H9 (cell line): ENCODE data around the gene RAD51. TPM values are rescaled to one million over a fixed set of nuclear protein-coding genes. Genes with fewer than 3 reads are reported as not detected.

Experiments
- DNase-seq: peaks from one replicate; pipeline ENCODE4 v3.0.0-alpha.2; 2017
- H2AFZ ChIP-seq: one replicate; pipeline ENCODE4 v1.6.1; 2013; ENCODE audit warnings: mild to moderate bottlenecking, low read length, control low read depth, moderate library complexity
- H2AK5ac ChIP-seq: 2 replicates; pipeline ENCODE4 v1.6.1; 2013; ENCODE audit warnings: low read length, control low read depth, mixed read lengths; ENCODE audit not compliant: insufficient read length
- H2BK120ac ChIP-seq: one replicate; pipeline ENCODE4 v1.6.1; 2013; ENCODE audit warnings: low read depth, mild to moderate bottlenecking, low read length, control low read depth, inconsistent platforms; ENCODE audit not compliant: poor library complexity, severe bottlenecking
- H2BK12ac ChIP-seq: 2 replicates; pipeline ENCODE4 v1.6.1; 2013; ENCODE audit warnings: low read length, control low read depth, mixed read lengths, low read depth; ENCODE audit not compliant: insufficient read length
- H2BK15ac ChIP-seq: 2 replicates; pipeline ENCODE4 v1.6.1; 2013; ENCODE audit warnings: low read depth, low read length, control low read depth
- H2BK20ac ChIP-seq: one replicate; pipeline ENCODE4 v1.6.1; 2013; ENCODE audit warnings: low read depth, mild to moderate bottlenecking, low read length, control low read depth, inconsistent platforms; ENCODE audit not compliant: poor library complexity, severe bottlenecking
- H2BK5ac ChIP-seq: 2 replicates; pipeline ENCODE4 v1.6.1; 2013; ENCODE audit warnings: low read length, control low read depth, mixed read lengths; ENCODE audit not compliant: insufficient read length
- H3K14ac ChIP-seq: 2 replicates; pipeline ENCODE4 v1.6.1; 2013; ENCODE audit warnings: low read length, control low read depth; ENCODE audit not compliant: insufficient read depth
- H3K18ac ChIP-seq: 2 replicates; pipeline ENCODE4 v1.6.1; 2013; ENCODE audit warnings: low read depth, mild to moderate bottlenecking, mixed read lengths, low read length, control low read depth; ENCODE audit not compliant: insufficient read length
- H3K23ac ChIP-seq: 2 replicates; pipeline ENCODE4 v1.6.1; 2013; ENCODE audit warnings: low read length, control low read depth, mixed read lengths, low read depth; ENCODE audit not compliant: insufficient read length
- H3K23me2 ChIP-seq: 2 replicates; pipeline ENCODE4 v1.6.1; 2013; ENCODE audit warnings: low read depth, mild to moderate bottlenecking, mixed read lengths, low read length, control low read depth; ENCODE audit not compliant: insufficient read length, poor library complexity, severe bottlenecking
- H3K27ac ChIP-seq: 2 replicates; pipeline ENCODE4 v1.5.1; 2013; ENCODE audit warnings: low read length, control low read depth, mixed read lengths, low read depth; ENCODE audit not compliant: insufficient read length
- H3K27me3 ChIP-seq: 2 replicates; pipeline ENCODE4 v1.6.1; 2013; ENCODE audit warnings: low read length, control low read depth, inconsistent platforms; ENCODE audit not compliant: insufficient read depth
- H3K4ac ChIP-seq: 2 replicates; pipeline ENCODE4 v1.6.1; 2013; ENCODE audit warnings: low read depth, mild to moderate bottlenecking, control low read depth, inconsistent platforms, low read length, moderate library complexity
- H3K4me1 ChIP-seq: 2 replicates; pipeline ENCODE4 v1.6.1; 2013; ENCODE audit warnings: low read length, control low read depth, inconsistent platforms; ENCODE audit not compliant: insufficient read depth
- H3K4me2 ChIP-seq: 2 replicates; pipeline ENCODE4 v1.6.1; 2013; ENCODE audit warnings: low read length, control low read depth, mixed read lengths; ENCODE audit not compliant: insufficient read length, insufficient read depth
- H3K56ac ChIP-seq: 2 replicates; pipeline ENCODE4 v1.6.1; 2013; ENCODE audit warnings: low read depth, mild to moderate bottlenecking, mixed read lengths, low read length, control low read depth; ENCODE audit not compliant: insufficient read length
- H3K79me1 ChIP-seq: 2 replicates; pipeline ENCODE4 v1.6.1; 2013; ENCODE audit warnings: low read depth, mild to moderate bottlenecking, moderate library complexity, low read length, control low read depth, inconsistent platforms; ENCODE audit not compliant: insufficient read depth, poor library complexity, severe bottlenecking
- H3K79me2 ChIP-seq: 2 replicates; pipeline ENCODE4 v1.6.1; 2013; ENCODE audit warnings: low read length, control low read depth, inconsistent platforms; ENCODE audit not compliant: insufficient read depth
- H3K9ac ChIP-seq: 2 replicates; pipeline ENCODE4 v1.6.1; 2013; ENCODE audit warnings: low read length, control low read depth, mixed read lengths; ENCODE audit not compliant: insufficient read length; ENCODE audit errors: extremely low read depth
- H3K9me3 ChIP-seq: one replicate; pipeline ENCODE4 v1.6.1; 2013; ENCODE audit warnings: low read depth, low read length, inconsistent platforms; ENCODE audit not compliant: control insufficient read depth
- H3T11ph ChIP-seq: one replicate; pipeline ENCODE4 v1.6.1; 2013; ENCODE audit warnings: mild to moderate bottlenecking, low read length, control low read depth, inconsistent platforms
- H4K20me1 ChIP-seq: one replicate; pipeline ENCODE4 v1.6.1; 2013; ENCODE audit not compliant: control insufficient read depth, insufficient read length, insufficient read depth
- H4K5ac ChIP-seq: 2 replicates; pipeline ENCODE4 v1.6.1; 2013; ENCODE audit warnings: low read depth, mild to moderate bottlenecking, mixed read lengths, low read length, control low read depth; ENCODE audit not compliant: insufficient read length
- H4K8ac ChIP-seq: replicated peaks from 2 replicates; pipeline ENCODE4 v1.6.1; 2013; ENCODE audit warnings: low read length, control low read depth, mixed read lengths, low read depth; ENCODE audit not compliant: insufficient read length
- H4K91ac ChIP-seq: 2 replicates; pipeline ENCODE4 v1.6.1; 2013; ENCODE audit warnings: low read depth, mild to moderate bottlenecking, moderate library complexity, mixed read lengths, low read length, control low read depth; ENCODE audit not compliant: insufficient read length
- H3K27ac Mint-ChIP-seq, 3 experiments: 2 replicates in 2 of 3; 3 replicates in 1 of 3; pipeline ENCODE4 v1.8.0; 2020 to 2021; ENCODE audit warnings: mixed read lengths in 3 of 3, mild to moderate bottlenecking in 1 of 3, moderate library complexity in 1 of 3
- H3K27me3 Mint-ChIP-seq: 2 replicates; pipeline ENCODE4 v1.8.0; 2021; ENCODE audit warnings: low read depth, mild to moderate bottlenecking, moderate library complexity, mixed read lengths
- H3K36me3 Mint-ChIP-seq, 3 experiments: 2 replicates in 2 of 3; 3 replicates in 1 of 3; pipeline ENCODE4 v1.8.0; 2020 to 2021; ENCODE audit warnings: low read depth in 3 of 3, mixed read lengths in 3 of 3; ENCODE audit not compliant: insufficient read depth in 1 of 3
- H3K4me1 Mint-ChIP-seq, 2 experiments: 2 replicates each; pipeline ENCODE4 v1.8.0; 2020; ENCODE audit warnings: mixed read lengths in 2 of 2
- H3K4me3 Mint-ChIP-seq, 2 experiments: 2 replicates in 1 of 2; 3 replicates in 1 of 2; pipeline ENCODE4 v1.8.0; 2020 to 2021; ENCODE audit warnings: mild to moderate bottlenecking in 2 of 2, mixed read lengths in 2 of 2, moderate library complexity in 1 of 2
- H3K9me3 Mint-ChIP-seq, 2 experiments: 2 replicates in 1 of 2; 3 replicates in 1 of 2; pipeline ENCODE4 v1.8.0; 2020; ENCODE audit warnings: mild to moderate bottlenecking in 2 of 2, mixed read lengths in 2 of 2, moderate library complexity in 1 of 2
- WGBS: extraction: QIAGEN DNeasy Blood & Tissue Kit; methylation state at CpG from one replicate; pipeline ENCODE4 v1.1.7; 2013; ENCODE audit warnings: missing lambda C conversion rate, low lambda C conversion rate, mixed read lengths; ENCODE audit not compliant: insufficient read length; ENCODE audit errors: extremely low coverage; 5-methylcytosine and 5-hydroxymethylcytosine counted together
- total RNA-seq: library from RNA; stranded (reverse); gene quantifications from 2 replicates; pipeline ENCODE4 v1.2.1, GENCODE V29; 2021
- TF ChIP-seq, protein P1 (sequence below): fragments of 200-600 bp; sonication (generic); conservative IDR thresholded peaks from 3 replicates; pipeline ENCODE4 v1.8.0; 2021; ENCODE audit warnings: antibody characterized with exemption, mild to moderate bottlenecking

The RAD51 gene
- total RNA-seq, 1 experiment from 2014 or later: 39.2 TPM

GRCh38 chr15:40743485-40743901 is 48.5 kb downstream of the RAD51 start:
- Histone ChIP-seq H4K5ac (no peak overlapping the region), H3K79me1 (no peaks in the 10 kb centered on the region), H3T11ph (no peak overlapping the region), H3K9me3 (no peaks in the 10 kb centered on the region), H2AFZ (no peak overlapping the region), H3K4ac (no peak overlapping the region), H4K91ac (no peak overlapping the region), H2BK5ac (no peak overlapping the region), H2BK15ac (no peak overlapping the region), H2BK12ac (no peak overlapping the region), H3K14ac (no peak overlapping the region), H3K18ac (no peak overlapping the region), H4K8ac (no peak overlapping the region), H2BK20ac (no peak overlapping the region), H2AK5ac (no peak overlapping the region), H4K20me1 (no peaks in the 10 kb centered on the region), H3K4me2 (no peak overlapping the region), H3K23ac (no peak overlapping the region), H3K56ac (no peak overlapping the region), H3K23me2 (no peaks in the 10 kb centered on the region), H3K9ac (no peak overlapping the region), H3K27ac (no peak overlapping the region), H3K4me1 (peaks cover 12% of the 10 kb centered on the region), H2BK120ac (no peak overlapping the region), H3K79me2 (no peaks in the 10 kb centered on the region), H3K27me3 (no peaks in the 10 kb centered on the region)
- no peak for DNase-seq
- Mint-ChIP-seq H3K36me3 (peaks cover 5 to 31% (median 17%) of the 10 kb centered on the region in 3 experiments; a peak in 5 of 7 replicates), H3K4me3 (no peak overlapping the region), H3K27me3 (no peaks in the 10 kb centered on the region), H3K9me3 (no peaks in the 10 kb centered on the region), H3K4me1 (peaks cover 30 to 37% of the 10 kb centered on the region in 2 experiments), H3K27ac (no peak overlapping the region)
- TF ChIP-seq, protein P1, sequence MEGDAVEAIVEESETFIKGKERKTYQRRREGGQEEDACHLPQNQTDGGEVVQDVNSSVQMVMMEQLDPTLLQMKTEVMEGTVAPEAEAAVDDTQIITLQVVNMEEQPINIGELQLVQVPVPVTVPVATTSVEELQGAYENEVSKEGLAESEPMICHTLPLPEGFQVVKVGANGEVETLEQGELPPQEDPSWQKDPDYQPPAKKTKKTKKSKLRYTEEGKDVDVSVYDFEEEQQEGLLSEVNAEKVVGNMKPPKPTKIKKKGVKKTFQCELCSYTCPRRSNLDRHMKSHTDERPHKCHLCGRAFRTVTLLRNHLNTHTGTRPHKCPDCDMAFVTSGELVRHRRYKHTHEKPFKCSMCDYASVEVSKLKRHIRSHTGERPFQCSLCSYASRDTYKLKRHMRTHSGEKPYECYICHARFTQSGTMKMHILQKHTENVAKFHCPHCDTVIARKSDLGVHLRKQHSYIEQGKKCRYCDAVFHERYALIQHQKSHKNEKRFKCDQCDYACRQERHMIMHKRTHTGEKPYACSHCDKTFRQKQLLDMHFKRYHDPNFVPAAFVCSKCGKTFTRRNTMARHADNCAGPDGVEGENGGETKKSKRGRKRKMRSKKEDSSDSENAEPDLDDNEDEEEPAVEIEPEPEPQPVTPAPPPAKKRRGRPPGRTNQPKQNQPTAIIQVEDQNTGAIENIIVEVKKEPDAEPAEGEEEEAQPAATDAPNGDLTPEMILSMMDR: no peak
- WGBS: no CpG with 5 or more reads among the region's 2 CpGs
